Hepatocyte (in vitro differentiated cells): ENCODE data around the gene FOS. TPM values are rescaled to one million over a fixed set of nuclear protein-coding genes. Genes with fewer than 3 reads are reported as not detected.

Experiments used
- DNase-seq: peaks from one replicate; pipeline ENCODE4 v3.0.0-alpha.2; 2016; ENCODE audit warnings: low spot score
- H2AFZ ChIP-seq: fragments of 200-600 bp; sonication (generic); 2 replicates; pipeline ENCODE4 v1.6.0; 2016; ENCODE audit warnings: antibody characterized with exemption, mild to moderate bottlenecking
- H3K27ac ChIP-seq: fragments of 200-600 bp; sonication (generic); 2 replicates; pipeline ENCODE4 v1.5.1; 2016; ENCODE audit warnings: mild to moderate bottlenecking
- H3K27me3 ChIP-seq: fragments of 200-600 bp; sonication (generic); 2 replicates; pipeline ENCODE4 v1.6.1; 2016
- H3K36me3 ChIP-seq: fragments of 200-600 bp; sonication (generic); replicated peaks from 2 replicates; pipeline ENCODE4 v1.5.1; 2016; ENCODE audit warnings: low read depth; ENCODE audit not compliant: insufficient read depth
- H3K4me1 ChIP-seq: fragments of 200-600 bp; sonication (generic); 2 replicates; pipeline ENCODE4 v1.5.1; 2016; ENCODE audit warnings: mild to moderate bottlenecking, moderate library complexity; ENCODE audit not compliant: insufficient read depth
- H3K4me2 ChIP-seq: fragments of 200-600 bp; sonication (generic); 2 replicates; pipeline ENCODE4 v1.6.0; 2016
- H3K4me3 ChIP-seq: fragments of 200-600 bp; sonication (generic); 2 replicates; pipeline ENCODE4 v1.5.1; 2016; ENCODE audit warnings: mild to moderate bottlenecking
- H3K79me2 ChIP-seq: fragments of 200-600 bp; sonication (generic); 2 replicates; pipeline ENCODE4 v1.6.0; 2017; ENCODE audit warnings: mild to moderate bottlenecking
- H3K9me2 ChIP-seq: fragments of 200-600 bp; sonication (generic); replicated peaks from 2 replicates; pipeline ENCODE4 v1.6.0; 2017; ENCODE audit warnings: mild to moderate bottlenecking; ENCODE audit not compliant: insufficient read depth
- H3K9me3 ChIP-seq: fragments of 200-600 bp; sonication (generic); 2 replicates; pipeline ENCODE4 v1.5.1; 2016; ENCODE audit warnings: low read depth, mild to moderate bottlenecking
- H4K20me1 ChIP-seq: fragments of 200-600 bp; sonication (generic); 2 replicates; pipeline ENCODE4 v1.6.0; 2016; ENCODE audit warnings: mild to moderate bottlenecking; ENCODE audit not compliant: insufficient read depth, poor library complexity, severe bottlenecking
- CTCF ChIP-seq: fragments of 200-600 bp; sonication (generic); IDR thresholded peaks from 2 replicates; pipeline ENCODE4 v1.5.1; 2016; ENCODE audit warnings: antibody characterized with exemption, mild to moderate bottlenecking; ENCODE audit not compliant: poor library complexity
- EZH2 ChIP-seq: fragments of 200-600 bp; sonication (generic); IDR thresholded peaks from 2 replicates; pipeline ENCODE4 v1.6.1; 2016; ENCODE audit warnings: antibody characterized with exemption, mild to moderate bottlenecking, borderline replicate concordance
- EZH2phosphoT487 ChIP-seq: fragments of 200-600 bp; sonication (generic); IDR thresholded peaks from one replicate; pipeline ENCODE4 v1.6.1; 2018; ENCODE audit warnings: antibody characterized with exemption, mild to moderate bottlenecking, low read depth, moderate library complexity; ENCODE audit not compliant: unreplicated experiment, severe bottlenecking
- WGBS: methylation state at CpG from one replicate; pipeline ENCODE4 v1.1.6; 2016; ENCODE audit warnings: low lambda C conversion rate; ENCODE audit errors: missing lambda C conversion rate; 5-methylcytosine and 5-hydroxymethylcytosine counted together
- polyA plus RNA-seq: library from polyadenylated mRNA; unstranded; fragments of >200 nt; fragmentation: Nextera tagmentation; extraction: Ambion mirVana; gene quantifications from 2 replicates; pipeline ENCODE4 v1.2.1, GENCODE V29; 2016
- total RNA-seq: library from RNA; depleted of rRNA; stranded (reverse); fragments of >200 nt; gene quantifications from 2 replicates; pipeline ENCODE4 v1.2.3, GENCODE V29; 2014

Gene FOS
- total RNA-seq, result 657 and 865 TPM in 2 replicates
- polyA plus RNA-seq, result 935 and 1,189 TPM in 2 replicates

GRCh38 chr14:75278422-75279152, at the start of gene FOS:
FOS (plus strand) TSS chr14:75278828; CDS start chr14:75278983, 155 bp downstream.
- Histone ChIP-seq H3K27me3 (no peaks in the 10 kb centered on the region), H3K9me2 (no peaks in the 10 kb centered on the region), H3K4me3 (peak within 1 kb of the TSS; percentile 86), H3K9me3 (no peaks in the 10 kb centered on the region), H3K4me1 (peaks cover 6% of the 10 kb centered on the region), H2AFZ (peak within 1 kb of the TSS; percentile 85), H4K20me1 (peaks cover 23% of the 10 kb centered on the region), H3K36me3 (no peaks in the 10 kb centered on the region), H3K27ac (peak within 1 kb of the TSS; percentile 98), H3K4me2 (peak within 1 kb of the TSS; percentile 97), H3K79me2 (peaks cover 11% of the 10 kb centered on the region)
- WGBS, result under 1% methylated on average over 62 of the region's 69 CpGs
- peak; percentile 96 for DNase-seq
- TF ChIP-seq EZH2 (no peak), CTCF (no peak), EZH2phosphoT487 (peak; percentile 90)

GRCh38 chr14:75229661-75230139, 48.9 kb upstream of the FOS start:
- Histone ChIP-seq H3K4me3 (no peak overlapping the region), H3K9me2 (no peaks in the 10 kb centered on the region), H3K79me2 (no peaks in the 10 kb centered on the region), H2AFZ (no peak overlapping the region), H3K27ac (no peak overlapping the region), H4K20me1 (no peaks in the 10 kb centered on the region), H3K27me3 (no peaks in the 10 kb centered on the region), H3K4me2 (no peak overlapping the region), H3K36me3 (no peaks in the 10 kb centered on the region), H3K9me3 (no peaks in the 10 kb centered on the region), H3K4me1 (no peaks in the 10 kb centered on the region)
- TF ChIP-seq CTCF, result no peak
- TF ChIP-seq EZH2, result no peak
- TF ChIP-seq EZH2phosphoT487, result no peak
- WGBS, result 85% methylated on average over 4 of the region's 4 CpGs
- no peak for DNase-seq

GRCh38 chr14:75230140-75230792, 48.4 kb upstream of the FOS start:
- H3K27me3 ChIP-seq, result no peaks in the 10 kb centered on the region

More at GRCh38 chr14:75230140-75230792, 48.4 kb upstream of the FOS start:
- 83% methylated on average over 5 of the region's 6 CpGs for WGBS
- Histone ChIP-seq H3K9me2 (no peaks in the 10 kb centered on the region), H3K4me1 (no peaks in the 10 kb centered on the region), H3K9me3 (no peaks in the 10 kb centered on the region), H3K4me2 (no peak overlapping the region), H2AFZ (no peak overlapping the region), H3K79me2 (no peaks in the 10 kb centered on the region), H4K20me1 (no peaks in the 10 kb centered on the region), H3K4me3 (no peak overlapping the region), H3K36me3 (no peaks in the 10 kb centered on the region), H3K27ac (no peak overlapping the region)
- TF ChIP-seq EZH2 (no peak), CTCF (peak; percentile 13), EZH2phosphoT487 (no peak)
- peak; percentile 54 for DNase-seq
